Measurements from ENCODE around the gene SRD5A1.

DNA sequence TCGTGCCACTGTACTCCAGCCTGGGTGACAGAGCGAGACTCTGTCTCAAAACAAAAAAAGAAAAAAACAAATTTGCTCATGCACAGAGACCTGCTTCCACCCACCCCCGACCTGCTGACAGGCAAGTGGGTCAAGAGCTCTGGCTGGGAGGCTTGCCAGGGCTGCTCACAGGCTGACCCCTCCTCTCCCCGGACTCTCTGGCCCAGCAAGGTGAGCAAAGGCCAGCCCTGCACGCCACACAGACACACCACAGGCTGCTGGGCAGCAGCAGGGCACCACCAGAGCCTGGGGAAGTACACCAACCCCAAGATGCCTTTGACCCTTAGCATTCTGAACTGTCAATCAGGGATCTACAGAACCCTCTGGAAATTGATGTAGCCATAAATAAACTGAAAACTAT is 29.6 kb upstream of the SRD5A1 start:
- TF ChIP-seq ZNF274 (IDR thresholded peaks at IDR 0.05; ENCODE audit: low read depth, low read length) = no peak
- no peak for TF ChIP-seq YY1 (IDR thresholded peaks at IDR 0.05; ENCODE audit: insufficient read depth, insufficient read length)
